ENCODE results near the gene TRIM29.

Gene TRIM29

GRCh38 chr11:120120805-120121335, 17.0 kb downstream of the TRIM29 start:
- DNase-seq, result no peak

DNA sequence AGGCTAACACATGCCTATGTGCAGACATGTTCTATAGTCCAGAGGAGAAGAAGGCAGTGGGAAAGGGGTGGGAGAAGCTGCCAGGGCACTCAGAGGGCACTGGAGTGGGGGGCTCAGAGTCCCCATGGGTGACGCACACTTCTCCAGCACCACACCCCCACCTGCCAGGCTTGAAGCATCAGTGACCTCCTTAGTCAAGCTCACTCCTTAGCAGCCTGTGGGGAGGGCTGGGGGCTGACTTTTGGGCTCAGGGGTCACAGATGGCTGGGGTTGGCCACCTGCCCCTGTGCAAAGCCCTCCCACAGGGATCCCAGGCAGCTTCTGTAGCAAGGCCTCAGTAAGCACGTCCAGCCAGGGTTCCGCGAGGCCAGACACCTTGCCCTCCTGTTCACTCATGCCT, 18.8 kb downstream of the TRIM29 start:
- DNase-seq, result no peak

- DNase-seq, result no peak
Observed at GRCh38 chr11:120117991-120118390, 19.9 kb downstream of the TRIM29 start.

GRCh38 chr11:120116966-120117365, 20.9 kb downstream of the TRIM29 start:
- DNase-seq, result no peak

DNA sequence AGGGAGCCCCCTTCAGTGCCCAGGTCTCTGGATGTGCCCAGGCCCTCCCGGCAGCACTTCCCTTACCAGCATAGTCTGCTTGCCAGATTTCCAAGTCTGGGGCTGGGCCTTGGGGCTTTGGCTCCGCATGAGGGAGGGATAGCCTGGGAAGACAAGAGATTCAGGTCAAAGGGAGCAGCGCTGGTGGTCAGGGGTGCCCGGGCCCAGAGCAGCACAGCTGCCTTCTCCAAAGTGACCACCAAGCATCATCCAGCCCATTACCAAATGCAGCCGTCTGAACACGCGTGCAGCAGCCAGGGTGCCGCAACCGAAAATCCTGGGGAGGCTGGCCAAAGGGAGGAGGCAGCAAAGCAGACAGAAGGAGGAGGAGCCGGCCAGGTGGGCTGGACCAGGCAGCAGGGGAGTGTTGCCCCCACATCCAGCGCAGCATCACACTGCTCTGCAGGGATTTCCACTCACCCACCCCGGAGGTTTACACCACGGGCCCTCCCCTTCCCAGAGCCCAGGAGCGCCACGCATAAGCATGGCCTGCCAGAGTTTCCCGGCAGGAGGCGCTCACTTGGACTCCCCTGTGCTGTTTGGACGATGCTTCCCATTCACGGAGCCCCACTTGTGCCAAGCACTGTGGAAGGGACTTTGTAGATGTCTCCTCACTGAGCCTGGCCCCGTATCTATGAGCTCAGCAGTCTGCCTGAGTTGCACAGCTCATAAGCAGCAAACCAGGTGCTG, 22.5 kb downstream of the TRIM29 start:
- DNase-seq, result no peak

DNA sequence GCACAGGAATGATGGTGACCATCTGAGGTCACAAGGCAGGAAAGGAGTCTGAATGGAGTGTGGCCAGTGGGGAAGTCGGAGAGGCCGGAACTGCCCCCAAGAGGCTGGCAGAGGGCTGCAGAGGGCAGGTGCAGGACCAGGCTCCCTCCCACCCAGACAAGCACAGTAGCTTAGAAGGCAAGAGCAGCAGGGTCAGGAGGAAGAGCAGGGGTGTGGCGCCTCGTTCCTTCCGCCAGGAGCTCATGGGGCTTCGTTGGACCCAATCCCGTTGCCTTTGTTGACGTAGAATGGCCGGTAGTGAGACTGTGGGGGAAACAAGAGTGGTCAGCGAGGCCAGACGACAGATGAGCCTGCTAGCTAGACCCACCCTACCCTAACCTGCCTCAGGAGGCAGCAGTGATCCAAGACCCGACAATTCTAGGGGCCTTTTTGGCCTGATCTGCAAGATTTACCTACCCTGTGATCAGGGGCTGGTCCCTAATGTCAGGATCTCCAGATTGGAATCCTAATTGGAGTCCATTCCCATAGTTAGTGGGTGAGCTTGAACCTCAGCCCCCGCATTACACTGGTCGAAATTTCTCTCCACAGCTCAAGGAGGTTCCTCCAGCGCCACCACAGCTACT, 25.6 kb downstream of the TRIM29 start:
- no peak for DNase-seq

GRCh38 chr11:120109531-120109930, 28.4 kb downstream of the TRIM29 start:
- DNase-seq, result no peak

DNA sequence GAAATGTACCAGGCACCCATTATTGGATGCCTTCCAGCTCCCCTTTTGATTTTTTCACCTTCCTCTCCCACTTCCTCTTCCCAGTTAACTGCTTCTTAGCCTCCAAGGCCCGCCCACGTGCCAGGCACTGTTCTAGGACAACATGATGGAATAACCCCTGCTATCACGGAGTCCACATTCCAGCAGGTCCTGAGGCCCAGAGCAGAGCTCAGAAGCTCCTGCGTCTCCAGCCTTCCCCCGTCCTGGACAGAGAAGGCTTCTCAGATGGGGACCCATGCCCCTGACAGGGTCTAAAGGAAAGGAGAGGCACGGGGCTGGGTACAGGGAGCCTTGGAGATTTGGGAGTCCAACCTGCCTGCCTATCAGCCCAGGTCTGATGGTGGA, 29.1 kb downstream of the TRIM29 start:
- DNase-seq, result no peak

DNA sequence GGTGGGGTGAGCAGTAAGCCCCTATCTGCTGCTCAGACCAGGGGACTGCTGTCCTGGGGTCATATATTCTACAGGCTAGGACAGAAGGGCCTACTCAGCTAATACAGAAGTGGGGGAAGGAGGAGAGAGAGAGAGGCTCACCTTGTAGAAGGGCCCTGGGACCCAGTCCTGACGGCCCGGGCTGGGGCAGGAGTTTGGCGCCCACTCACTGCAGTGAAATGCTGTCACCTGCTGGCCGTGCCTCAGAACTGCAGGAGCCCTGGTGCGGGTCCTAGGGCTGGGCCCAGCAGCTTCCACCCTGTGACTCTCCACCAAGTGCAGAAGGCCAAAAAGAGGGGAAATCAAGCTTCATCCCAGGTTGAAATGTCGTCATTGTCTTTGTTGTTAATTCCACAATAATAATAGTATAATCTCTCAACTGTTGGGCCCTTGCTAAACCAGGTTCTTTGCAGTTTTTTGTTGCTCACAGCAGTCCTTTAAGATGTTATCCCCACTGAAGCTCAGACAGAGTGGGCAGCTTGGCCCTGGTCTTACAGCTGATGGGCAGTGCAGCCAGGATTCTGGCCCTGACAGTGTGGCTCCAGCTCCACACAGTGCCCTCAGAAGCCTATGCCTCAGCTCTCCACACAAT, 29.6 kb downstream of the TRIM29 start:
- peak; percentile 38 to 50 for DNase-seq

DNA sequence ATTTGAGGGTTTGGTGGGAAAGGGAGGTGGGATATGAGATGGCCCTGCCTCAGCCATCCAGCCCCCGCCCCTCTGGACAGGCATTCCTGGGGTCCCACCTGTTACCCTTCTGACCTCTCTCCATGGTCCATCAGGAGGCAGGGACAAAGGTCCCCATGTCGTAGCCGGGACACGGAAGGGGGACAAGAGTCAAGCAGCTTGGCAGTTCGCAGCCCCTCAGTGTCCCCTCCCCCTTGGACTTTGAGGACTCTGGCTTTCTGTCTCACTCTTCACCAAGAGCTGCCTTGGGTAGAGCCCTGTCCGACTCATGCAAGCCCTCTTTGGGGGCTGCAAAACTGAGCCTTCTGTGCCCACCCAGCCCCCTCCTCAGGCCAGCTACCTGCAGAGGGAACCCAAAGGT, 30.2 kb downstream of the TRIM29 start:
- no peak for DNase-seq

- DNase-seq, result no peak
Observed at GRCh38 chr11:120106354-120107150, 31.4 kb downstream of the TRIM29 start.

GRCh38 chr11:120105576-120105975, 32.3 kb downstream of the TRIM29 start:
- DNase-seq, result no peak

DNA sequence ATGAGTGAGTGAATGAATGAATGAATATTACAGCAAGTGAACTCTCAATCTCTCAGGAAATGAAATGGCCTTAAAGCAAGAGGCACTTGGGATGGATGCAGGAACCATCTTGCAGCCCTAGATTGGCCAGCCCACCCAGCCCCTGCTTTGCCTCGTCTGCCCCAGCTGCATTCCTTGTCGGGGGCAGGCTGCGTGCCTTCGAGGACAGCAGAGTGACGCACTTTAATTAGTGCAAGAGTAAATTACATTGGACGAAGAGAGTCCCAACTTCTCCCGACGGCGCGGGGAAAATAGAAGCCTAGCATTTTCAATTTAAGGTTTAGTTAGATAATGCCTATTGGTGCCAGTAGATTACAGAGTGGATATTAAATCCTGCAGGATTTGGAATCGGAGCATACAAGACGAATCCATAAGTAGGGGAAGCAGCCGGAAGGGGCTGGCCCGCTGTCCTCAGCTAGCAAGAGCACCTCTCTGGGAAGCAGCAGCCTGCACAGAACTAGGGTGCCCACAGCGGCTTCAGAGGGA, 33.8 kb downstream of the TRIM29 start:
- DNase-seq, result no peak

- DNase-seq, result no peak
Observed at GRCh38 chr11:120102864-120103122, 35.1 kb downstream of the TRIM29 start.

DNA sequence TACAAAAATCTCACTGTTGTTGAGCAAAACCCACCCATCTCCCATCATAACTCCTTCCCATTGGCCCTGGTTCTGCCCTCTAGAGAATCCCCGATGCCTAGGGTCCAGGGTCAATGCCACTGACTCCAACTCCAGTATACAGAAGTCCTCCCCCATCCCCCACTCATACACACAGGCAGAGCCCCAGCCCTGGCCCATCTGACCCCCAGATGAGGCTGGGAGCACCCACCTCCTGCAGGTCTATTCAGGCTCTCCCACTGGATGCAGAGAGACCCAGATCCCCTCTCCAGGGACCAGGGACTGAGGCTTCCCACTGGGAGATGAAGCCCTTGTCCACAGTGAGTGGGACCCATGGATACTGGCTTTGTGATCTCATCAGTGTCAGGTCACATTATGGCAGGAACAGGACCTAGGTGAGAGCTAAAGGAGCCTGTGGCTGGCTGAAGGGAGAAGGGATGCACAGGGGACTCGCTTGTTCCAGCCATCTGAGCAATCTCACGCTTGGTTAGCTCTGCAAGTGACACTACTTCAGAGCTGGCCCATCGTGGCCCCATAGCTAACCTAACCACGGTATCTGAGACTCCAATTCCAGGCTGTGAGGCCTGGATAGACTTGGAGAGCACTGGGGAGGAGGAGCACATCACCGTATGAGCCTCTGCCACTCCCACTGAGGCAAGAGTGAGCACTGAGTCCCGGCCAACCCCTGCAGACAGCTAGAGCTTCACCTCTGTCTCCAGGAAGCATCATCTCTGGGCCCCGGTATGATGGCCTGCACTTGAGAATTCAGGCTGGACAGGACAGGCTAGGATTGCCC, 35.7 kb downstream of the TRIM29 start:
- DNase-seq, result no peak

- no peak for DNase-seq
Observed at GRCh38 chr11:120098503-120099020, 39.4 kb downstream of the TRIM29 start.

GRCh38 chr11:120097721-120098385, 40.1 kb downstream of the TRIM29 start:
- DNase-seq, result no peak

DNA sequence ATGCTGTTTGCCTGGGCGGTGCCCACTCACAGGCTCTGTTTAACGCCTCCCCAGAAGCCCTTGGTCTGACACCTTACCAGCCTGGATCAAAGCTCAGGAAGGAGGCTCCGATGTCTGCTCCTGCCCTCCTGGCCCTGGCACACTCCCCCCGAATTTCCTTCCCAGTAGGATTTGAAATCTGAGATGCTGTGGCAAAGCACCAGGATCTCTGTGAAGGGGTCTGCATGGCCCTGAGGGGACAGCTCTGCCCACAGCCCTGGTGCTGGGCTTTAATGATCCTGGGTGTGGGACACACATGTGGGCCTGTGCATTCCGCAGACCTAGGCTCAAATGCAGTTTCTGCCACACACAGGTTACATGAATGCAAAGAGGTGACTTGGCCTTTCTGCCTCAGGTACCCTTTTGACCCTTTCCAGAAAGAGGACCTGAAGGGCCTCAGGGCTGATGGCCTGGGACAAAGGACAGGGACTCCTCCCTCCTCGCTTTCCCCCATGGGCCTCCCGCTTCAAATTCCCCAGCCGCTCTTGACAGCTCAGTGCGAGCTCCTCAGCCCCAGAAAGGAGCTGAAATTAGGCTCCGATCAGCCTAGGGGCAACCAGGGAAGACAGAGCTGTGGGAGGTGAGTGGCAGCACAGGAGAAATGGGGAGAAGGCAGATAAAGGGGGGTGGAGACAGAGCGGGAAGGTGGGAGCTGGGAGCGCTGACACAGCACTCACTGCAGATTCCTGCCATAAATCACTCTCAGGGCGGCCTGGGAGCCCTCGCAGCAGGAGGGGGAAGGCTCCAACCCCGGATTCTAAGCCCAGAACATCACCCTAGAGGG, 41.3 kb downstream of the TRIM29 start:
- no peak for DNase-seq

DNA sequence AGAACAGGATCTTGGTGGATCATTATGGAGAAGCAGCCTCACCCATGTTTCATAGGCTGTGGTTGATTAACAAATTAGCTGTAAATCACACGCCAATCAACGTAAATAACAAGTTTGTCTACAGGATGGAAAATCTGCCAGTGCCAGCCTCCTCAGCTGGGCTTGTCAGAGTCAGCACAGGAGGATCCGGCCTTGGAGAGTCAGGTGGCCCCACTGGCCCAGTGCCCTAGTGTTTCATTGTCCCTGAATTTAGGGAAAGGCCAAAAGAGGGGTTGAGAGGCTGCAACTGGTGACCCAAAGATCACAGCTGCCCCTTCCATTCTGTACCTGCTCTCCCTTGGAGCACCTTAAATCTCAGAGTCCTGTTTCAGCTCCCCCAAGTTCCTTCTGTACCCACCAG, 42.4 kb downstream of the TRIM29 start:
- DNase-seq, result no peak

DNA sequence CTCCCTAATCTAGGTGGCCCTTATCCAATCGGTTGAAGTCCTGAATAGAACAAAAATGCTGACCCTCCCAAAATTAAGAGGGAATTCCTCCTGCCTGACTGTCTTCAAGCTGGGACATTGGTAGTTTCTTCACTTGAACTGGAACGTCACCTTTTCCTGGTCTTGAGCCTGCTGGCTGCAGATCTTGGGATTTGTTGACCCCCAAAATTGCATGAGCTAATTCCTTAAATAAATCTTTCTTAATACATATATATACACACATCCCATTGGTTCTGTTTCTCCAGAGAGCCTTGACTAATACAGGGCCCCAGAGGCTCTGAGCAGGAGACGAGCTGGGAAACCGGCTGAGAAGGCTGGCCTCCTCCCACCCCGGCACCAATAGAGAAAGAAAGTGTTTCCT, 46.2 kb downstream of the TRIM29 start:
- no peak for DNase-seq

- no peak for DNase-seq
Observed at GRCh38 chr11:120091121-120091520, 46.8 kb downstream of the TRIM29 start.

Measured in activated CD4-positive, alpha-beta T cell treated with anti-CD3 and anti-CD28 coated beads for 4 hours (primary cell).